ENCODE data around the gene KSR2.

Gene KSR2

DNA sequence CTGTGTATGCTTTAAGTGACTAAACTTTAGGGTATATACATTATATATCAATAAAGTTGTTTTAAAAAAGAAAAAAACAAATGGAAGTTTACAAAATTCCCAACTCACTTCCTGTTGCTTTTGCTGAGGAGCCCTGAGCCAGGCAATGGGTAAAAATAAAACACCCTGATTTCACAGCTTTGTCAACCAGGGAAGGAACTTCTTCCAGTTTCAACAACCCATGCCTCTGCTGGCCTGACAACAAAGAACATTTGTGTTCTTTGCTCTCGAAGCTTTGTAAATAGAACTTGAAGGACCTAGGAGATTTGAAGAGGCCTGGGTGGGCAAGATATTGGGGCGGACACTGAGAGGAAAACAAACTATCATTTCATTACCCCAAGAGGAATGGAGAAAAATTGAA, 466.2 kb downstream of the KSR2 start:
- Histone ChIP-seq H4K20me1 (ENCODE audit: insufficient read depth, low read length) (no peaks in the 10 kb centered on the region), H3K36me3 (replicated peaks; ENCODE audit: low read depth, low read length) (no peaks in the 10 kb centered on the region), H3K4me3 (ENCODE audit: low read length) (no peak overlapping the region), H3K9me3 (ENCODE audit: insufficient read depth, low read length) (no peaks in the 10 kb centered on the region), H3K27me3 (ENCODE audit: low read depth, low read length) (peaks cover 22% of the 10 kb centered on the region), H3K4me1 (ENCODE audit: low read length) (no peaks in the 10 kb centered on the region), H2AFZ (ENCODE audit: low read depth, low read length) (no peak overlapping the region), H3K9ac (ENCODE audit: low read length) (no peak overlapping the region), H3K4me2 (ENCODE audit: low read length) (no peak overlapping the region), H3K79me2 (ENCODE audit: low read length) (no peaks in the 10 kb centered on the region), H3K27ac (ENCODE audit: low read length) (no peak overlapping the region)
- TF ChIP-seq, protein P1, sequence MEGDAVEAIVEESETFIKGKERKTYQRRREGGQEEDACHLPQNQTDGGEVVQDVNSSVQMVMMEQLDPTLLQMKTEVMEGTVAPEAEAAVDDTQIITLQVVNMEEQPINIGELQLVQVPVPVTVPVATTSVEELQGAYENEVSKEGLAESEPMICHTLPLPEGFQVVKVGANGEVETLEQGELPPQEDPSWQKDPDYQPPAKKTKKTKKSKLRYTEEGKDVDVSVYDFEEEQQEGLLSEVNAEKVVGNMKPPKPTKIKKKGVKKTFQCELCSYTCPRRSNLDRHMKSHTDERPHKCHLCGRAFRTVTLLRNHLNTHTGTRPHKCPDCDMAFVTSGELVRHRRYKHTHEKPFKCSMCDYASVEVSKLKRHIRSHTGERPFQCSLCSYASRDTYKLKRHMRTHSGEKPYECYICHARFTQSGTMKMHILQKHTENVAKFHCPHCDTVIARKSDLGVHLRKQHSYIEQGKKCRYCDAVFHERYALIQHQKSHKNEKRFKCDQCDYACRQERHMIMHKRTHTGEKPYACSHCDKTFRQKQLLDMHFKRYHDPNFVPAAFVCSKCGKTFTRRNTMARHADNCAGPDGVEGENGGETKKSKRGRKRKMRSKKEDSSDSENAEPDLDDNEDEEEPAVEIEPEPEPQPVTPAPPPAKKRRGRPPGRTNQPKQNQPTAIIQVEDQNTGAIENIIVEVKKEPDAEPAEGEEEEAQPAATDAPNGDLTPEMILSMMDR (IDR thresholded peaks at IDR 0.05; ENCODE audit: low read depth, low read length), result no peak
- TF ChIP-seq EZH2phosphoT487 (IDR thresholded peaks at IDR 0.05; ENCODE audit: low read depth), result no peak

DNA sequence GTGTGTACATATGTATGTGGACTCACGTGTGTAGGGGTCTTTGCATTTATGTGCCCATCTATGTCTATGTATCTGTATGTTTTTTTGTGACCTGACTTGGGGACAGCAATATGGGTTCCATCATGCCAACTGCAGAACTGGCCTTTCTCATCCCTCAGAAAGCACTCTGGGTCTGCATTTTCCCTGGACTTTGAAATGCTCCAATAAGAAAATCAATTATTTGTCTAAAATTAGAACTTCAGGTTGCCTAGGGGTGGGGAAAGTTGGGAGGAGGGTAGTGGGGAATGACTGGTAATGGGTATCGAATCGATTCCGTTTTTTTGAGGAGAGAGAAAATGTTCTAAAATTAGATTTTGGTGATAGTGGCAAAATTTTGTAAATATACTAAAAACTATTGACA, 466.6 kb downstream of the KSR2 start:
- H3K9ac ChIP-seq (ENCODE audit: low read length), result no peak overlapping the region
- H3K36me3 ChIP-seq (replicated peaks; ENCODE audit: low read depth, low read length), result no peaks in the 10 kb centered on the region
- H3K4me3 ChIP-seq (ENCODE audit: low read length), result no peak overlapping the region
- no peak overlapping the region for H3K4me2 ChIP-seq (ENCODE audit: low read length)
- TF ChIP-seq, protein P1 (IDR thresholded peaks at IDR 0.05; ENCODE audit: low read depth, low read length), result no peak
- TF ChIP-seq EZH2phosphoT487 (IDR thresholded peaks at IDR 0.05; ENCODE audit: low read depth), result no peak
- H2AFZ ChIP-seq (ENCODE audit: low read depth, low read length), result no peak overlapping the region
- no peak overlapping the region for H3K27ac ChIP-seq (ENCODE audit: low read length)
- H3K9me3 ChIP-seq (ENCODE audit: insufficient read depth, low read length), result no peaks in the 10 kb centered on the region
- no peaks in the 10 kb centered on the region for H4K20me1 ChIP-seq (ENCODE audit: insufficient read depth, low read length)
- H3K4me1 ChIP-seq (ENCODE audit: low read length), result no peaks in the 10 kb centered on the region
- peaks cover 22% of the 10 kb centered on the region for H3K27me3 ChIP-seq (ENCODE audit: low read depth, low read length)
- H3K79me2 ChIP-seq (ENCODE audit: low read length), result no peaks in the 10 kb centered on the region

DNA sequence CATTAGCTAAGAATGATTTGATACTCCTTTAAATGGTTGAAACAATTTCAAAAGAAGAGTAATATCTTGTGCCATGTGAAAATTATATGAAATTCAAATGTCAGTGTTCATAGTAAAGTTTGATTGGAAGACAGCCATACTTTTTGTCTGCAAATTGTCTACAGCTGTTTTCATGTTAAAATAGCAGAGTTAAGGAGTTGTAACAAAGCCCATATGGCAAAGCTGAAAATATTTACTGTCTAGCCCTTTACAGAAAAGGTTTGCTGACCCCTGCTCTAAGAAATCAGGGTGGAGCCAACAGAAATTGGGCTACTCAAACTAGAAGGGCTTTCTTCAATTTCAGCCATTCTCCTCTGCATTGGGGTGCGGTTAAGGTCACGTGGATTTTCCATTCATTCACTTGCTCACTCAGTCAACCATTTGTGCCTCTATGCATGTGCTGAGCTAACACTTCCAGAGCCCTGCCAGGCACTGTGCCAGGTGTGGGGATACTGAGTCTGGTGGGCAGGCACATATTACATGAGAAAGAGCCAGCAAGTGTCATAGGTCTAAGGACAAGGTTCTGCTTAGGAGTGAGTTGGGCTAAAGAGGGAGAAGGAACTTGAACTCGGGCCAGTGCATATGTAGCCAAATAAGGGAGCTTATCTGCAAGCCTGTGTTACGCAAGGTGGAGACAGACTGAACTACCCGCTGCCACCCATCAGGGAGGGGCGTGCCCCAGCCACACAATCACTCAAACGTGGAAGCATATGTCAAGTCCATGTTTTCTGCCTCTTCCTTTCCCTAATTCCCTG, 467.5 kb downstream of the KSR2 start:
- no peaks in the 10 kb centered on the region for H4K20me1 ChIP-seq (ENCODE audit: insufficient read depth, low read length)

DNA sequence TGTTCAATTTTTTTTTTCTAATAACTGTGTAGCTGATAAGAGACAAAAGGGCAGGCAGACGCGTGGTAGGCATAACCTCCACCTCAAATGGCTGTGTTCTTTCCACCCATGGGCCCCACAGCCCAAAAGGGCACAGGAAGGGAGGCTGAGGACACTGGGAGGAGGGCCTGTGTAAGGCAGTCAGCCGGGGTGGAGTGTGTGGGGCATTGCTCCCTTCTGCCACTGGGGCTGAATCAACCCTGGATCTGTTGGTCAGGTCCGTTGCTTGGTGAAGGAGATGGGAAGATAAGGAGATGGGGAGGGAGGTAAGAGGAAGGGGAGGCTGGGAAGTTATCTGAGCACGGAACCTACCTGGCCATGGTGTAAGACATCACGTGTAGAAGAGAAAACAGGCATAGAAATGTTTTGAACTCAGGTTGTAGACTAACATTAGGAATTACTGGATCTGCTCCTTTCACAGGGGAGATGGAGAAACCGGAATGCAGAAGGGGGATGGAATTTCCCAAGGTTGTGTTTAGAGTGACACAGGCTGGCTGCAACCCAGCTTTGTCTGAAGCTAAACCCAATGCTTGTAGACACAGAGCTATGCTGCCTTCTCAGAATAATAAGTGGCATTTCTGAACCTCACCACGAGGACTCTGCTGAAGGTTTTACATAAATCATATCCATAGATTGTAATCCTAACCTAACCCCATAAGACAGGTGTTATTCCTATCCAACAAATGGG, 468.9 kb downstream of the KSR2 start:
- no peak overlapping the region for H3K9ac ChIP-seq (ENCODE audit: low read length)
- no peaks in the 10 kb centered on the region for H3K36me3 ChIP-seq (replicated peaks; ENCODE audit: low read depth, low read length)
- no peak overlapping the region for H3K4me3 ChIP-seq (ENCODE audit: low read length)
- H3K4me1 ChIP-seq (ENCODE audit: low read length), result no peaks in the 10 kb centered on the region
- peaks cover 14% of the 10 kb centered on the region for H3K27me3 ChIP-seq (ENCODE audit: low read depth, low read length)
- no peak overlapping the region for H3K27ac ChIP-seq (ENCODE audit: low read length)
- H3K4me2 ChIP-seq (ENCODE audit: low read length), result no peak overlapping the region
- no peak overlapping the region for H2AFZ ChIP-seq (ENCODE audit: low read depth, low read length)
- no peak for TF ChIP-seq EZH2phosphoT487 (IDR thresholded peaks at IDR 0.05; ENCODE audit: low read depth)
- TF ChIP-seq, protein P1 (IDR thresholded peaks at IDR 0.05; ENCODE audit: low read depth, low read length), result no peak
- no peaks in the 10 kb centered on the region for H4K20me1 ChIP-seq (ENCODE audit: insufficient read depth, low read length)
- no peaks in the 10 kb centered on the region for H3K9me3 ChIP-seq (ENCODE audit: insufficient read depth, low read length)
- H3K79me2 ChIP-seq (ENCODE audit: low read length), result no peaks in the 10 kb centered on the region

More for the DNA sequence above, 467.5 kb downstream of the KSR2 start:
- H3K4me2 ChIP-seq (ENCODE audit: low read length), result no peak overlapping the region
- no peak overlapping the region for H3K4me3 ChIP-seq (ENCODE audit: low read length)
- no peak overlapping the region for H2AFZ ChIP-seq (ENCODE audit: low read depth, low read length)
- H3K27me3 ChIP-seq (ENCODE audit: low read depth, low read length), result peaks cover 22% of the 10 kb centered on the region
- no peaks in the 10 kb centered on the region for H3K36me3 ChIP-seq (replicated peaks; ENCODE audit: low read depth, low read length)
- H3K79me2 ChIP-seq (ENCODE audit: low read length), result no peaks in the 10 kb centered on the region
- no peak overlapping the region for H3K27ac ChIP-seq (ENCODE audit: low read length)
- TF ChIP-seq, protein P1 (IDR thresholded peaks at IDR 0.05; ENCODE audit: low read depth, low read length), result no peak
- TF ChIP-seq EZH2phosphoT487 (IDR thresholded peaks at IDR 0.05; ENCODE audit: low read depth), result no peak
- no peaks in the 10 kb centered on the region for H3K4me1 ChIP-seq (ENCODE audit: low read length)
- H3K9me3 ChIP-seq (ENCODE audit: insufficient read depth, low read length), result no peaks in the 10 kb centered on the region
- H3K9ac ChIP-seq (ENCODE audit: low read length), result no peak overlapping the region

Data from OCI-LY3 (cell line).